ENCODE results near the gene CDRT4. TPM values are rescaled to one million over a fixed set of nuclear protein-coding genes. Genes with fewer than 3 reads are reported as not detected.
A peak's percentile ranks its signal among the peaks of the same experiment; 100 is the strongest.

The CDRT4 gene
- total RNA-seq, 2 experiments from 2014 or later, result 9.6 to 10.6 TPM

DNA sequence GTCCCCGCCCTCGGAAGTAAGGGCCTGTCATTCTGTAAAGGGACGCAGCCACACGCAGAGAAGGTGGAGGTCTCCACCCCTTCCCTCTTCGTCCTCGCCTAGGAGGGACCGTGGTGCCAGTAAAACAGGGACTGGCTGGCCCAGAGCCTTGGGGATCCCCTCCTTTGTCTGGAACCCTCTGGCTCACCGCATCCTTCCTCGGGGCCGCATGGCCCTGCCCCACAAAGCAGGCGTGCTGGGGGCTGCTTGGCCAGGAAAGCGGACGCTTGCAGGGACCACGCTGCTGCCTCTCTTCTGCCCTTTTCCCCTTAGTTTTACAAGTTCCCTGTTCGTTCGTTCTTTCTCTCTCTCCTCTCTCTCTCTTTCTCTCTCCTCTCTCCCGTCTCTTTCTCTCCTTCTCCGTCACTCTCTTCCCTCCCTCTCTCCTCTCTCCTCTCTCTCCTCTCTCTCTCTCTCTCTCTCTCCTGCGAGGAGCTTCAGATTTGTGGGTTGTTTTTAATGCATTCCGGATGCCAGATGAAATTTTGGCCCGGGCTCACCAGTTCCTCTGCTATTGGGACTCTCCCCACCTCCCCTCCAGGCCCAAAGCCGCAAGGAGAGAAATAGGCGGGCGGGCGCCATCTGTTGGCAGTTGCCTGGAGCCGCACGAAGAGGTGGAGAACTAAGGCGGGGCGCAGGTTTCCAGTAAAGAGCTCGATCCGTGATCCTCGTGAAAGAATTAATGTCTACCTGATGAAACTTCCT, 35.1 kb upstream of the CDRT4 start:
- ATAC-seq (ENCODE audit: low read depth) (peak; percentile 80), DNase-seq (peak; percentile 77)
- Mint-ChIP-seq H3K27me3 (no peaks in the 10 kb centered on the region), H3K27ac (peak overlapping the region; percentile 15), H3K4me3 (no peak overlapping the region), H3K4me1 (peaks cover 8% of the 10 kb centered on the region), H3K36me3 (peaks cover 25% of the 10 kb centered on the region), H3K9me3 (no peaks in the 10 kb centered on the region)
- POLR2A ChIA-PET, result interaction anchor here (1.0 kb wide), 1 partner anchor 245 kb away, joined by 4 read pairs; no protein-coding TSS in a partner anchor

DNA sequence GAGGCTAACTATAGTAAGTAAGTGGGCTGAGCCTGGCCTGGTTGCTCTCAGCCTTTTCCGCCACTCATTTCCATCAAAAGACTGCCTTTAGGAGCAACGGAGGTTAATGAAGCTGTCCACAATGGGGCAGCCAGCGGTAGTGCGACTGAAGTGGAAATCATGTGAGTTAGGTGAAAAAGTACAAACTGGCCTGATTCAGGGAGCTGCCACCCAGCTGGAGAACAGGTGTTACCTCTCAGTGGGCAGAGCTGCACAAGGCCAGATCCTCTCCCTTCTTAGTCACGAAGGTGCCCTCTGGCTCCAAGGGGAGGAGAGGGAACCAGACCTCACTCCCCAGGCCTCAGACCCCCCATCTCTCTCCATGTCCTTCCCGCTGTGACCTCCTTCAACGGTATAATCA, 34.4 kb upstream of the CDRT4 start:
- Mint-ChIP-seq H3K27me3 (no peaks in the 10 kb centered on the region), H3K27ac (no peak overlapping the region), H3K9me3 (no peaks in the 10 kb centered on the region), H3K36me3 (peaks cover 27% of the 10 kb centered on the region), H3K4me1 (peaks cover 9% of the 10 kb centered on the region), H3K4me3 (no peak overlapping the region)
- POLR2A ChIA-PET, result no interaction called here
- DNase-seq (no peak), ATAC-seq (ENCODE audit: low read depth) (no peak)

- H3K36me3 Mint-ChIP-seq, result peaks cover 24% of the 10 kb centered on the region
- POLR2A ChIA-PET, result no interaction called here
- H3K9me3 Mint-ChIP-seq, result no peaks in the 10 kb centered on the region
- ATAC-seq (ENCODE audit: low read depth) (no peak), DNase-seq (no peak)
- H3K27ac Mint-ChIP-seq, result no peak overlapping the region
- H3K4me1 Mint-ChIP-seq, result peaks cover 9% of the 10 kb centered on the region
- no peak overlapping the region for H3K4me3 Mint-ChIP-seq
- no peaks in the 10 kb centered on the region for H3K27me3 Mint-ChIP-seq
Measured at GRCh38 chr17:15501282-15501681, 33.9 kb upstream of the CDRT4 start.

GRCh38 chr17:15498107-15498506, 30.7 kb upstream of the CDRT4 start:
- no peak for ATAC-seq (ENCODE audit: low read depth)
- Mint-ChIP-seq H3K9me3 (no peaks in the 10 kb centered on the region), H3K36me3 (peaks cover 30% of the 10 kb centered on the region), H3K4me3 (no peak overlapping the region), H3K4me1 (peaks cover 5% of the 10 kb centered on the region), H3K27ac (no peak overlapping the region), H3K27me3 (no peaks in the 10 kb centered on the region)
- POLR2A ChIA-PET, result no interaction called here
- DNase-seq, result no peak

GRCh38 chr17:15496735-15497670, 29.6 kb upstream of the CDRT4 start:
- Mint-ChIP-seq H3K4me1 (peaks cover 1% of the 10 kb centered on the region), H3K9me3 (no peaks in the 10 kb centered on the region), H3K4me3 (no peak overlapping the region), H3K36me3 (peaks cover 28% of the 10 kb centered on the region), H3K27ac (no peak overlapping the region), H3K27me3 (no peaks in the 10 kb centered on the region)
- ATAC-seq (ENCODE audit: low read depth) (no peak), DNase-seq (no peak)
- POLR2A ChIA-PET, result no interaction called here

DNA sequence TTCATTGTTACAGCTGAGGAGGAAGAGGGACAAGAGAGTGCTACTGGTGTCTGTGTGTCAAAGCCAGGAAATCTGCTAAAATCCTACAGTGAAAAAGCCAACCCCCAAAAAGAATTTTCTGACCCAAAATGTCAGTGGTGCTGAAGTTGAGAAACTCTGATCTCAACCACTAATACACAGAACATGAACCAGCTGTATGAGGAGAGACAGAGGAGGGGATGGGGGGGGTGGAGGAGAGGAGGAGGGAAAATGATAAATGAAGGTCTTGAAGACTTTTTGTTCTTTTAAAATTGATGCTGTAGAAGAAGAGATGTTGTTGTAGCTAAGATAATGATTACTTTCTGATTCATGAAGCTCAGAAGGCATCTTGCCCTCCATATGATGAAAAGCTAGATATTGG, 27.4 kb upstream of the CDRT4 start:
- H3K9me3 Mint-ChIP-seq, result no peaks in the 10 kb centered on the region
- no peaks in the 10 kb centered on the region for H3K27me3 Mint-ChIP-seq
- POLR2A ChIA-PET, result no interaction called here
- H3K4me1 Mint-ChIP-seq, result peaks cover 8% of the 10 kb centered on the region
- ATAC-seq (ENCODE audit: low read depth) (no peak), DNase-seq (no peak)
- H3K4me3 Mint-ChIP-seq, result no peak overlapping the region
- H3K27ac Mint-ChIP-seq, result no peak overlapping the region
- peaks cover 16% of the 10 kb centered on the region for H3K36me3 Mint-ChIP-seq

GRCh38 chr17:15493693-15494035, 26.2 kb upstream of the CDRT4 start:
- no peak for DNase-seq
- no peaks in the 10 kb centered on the region for H3K27me3 Mint-ChIP-seq
- no peak overlapping the region for H3K27ac Mint-ChIP-seq
- peaks cover 8% of the 10 kb centered on the region for H3K4me1 Mint-ChIP-seq
- H3K9me3 Mint-ChIP-seq, result no peaks in the 10 kb centered on the region
- ATAC-seq (ENCODE audit: low read depth), result no peak
- POLR2A ChIA-PET, result no interaction called here
- no peak overlapping the region for H3K4me3 Mint-ChIP-seq
- H3K36me3 Mint-ChIP-seq, result peaks cover 15% of the 10 kb centered on the region

- Mint-ChIP-seq H3K27me3 (no peaks in the 10 kb centered on the region), H3K4me1 (peaks cover 8% of the 10 kb centered on the region), H3K27ac (no peak overlapping the region), H3K9me3 (no peaks in the 10 kb centered on the region), H3K4me3 (no peak overlapping the region), H3K36me3 (peaks cover 19% of the 10 kb centered on the region)
- ATAC-seq (ENCODE audit: low read depth) (no peak), DNase-seq (no peak)
- POLR2A ChIA-PET, result no interaction called here
Measured at GRCh38 chr17:15492791-15493692, 25.6 kb upstream of the CDRT4 start.

DNA sequence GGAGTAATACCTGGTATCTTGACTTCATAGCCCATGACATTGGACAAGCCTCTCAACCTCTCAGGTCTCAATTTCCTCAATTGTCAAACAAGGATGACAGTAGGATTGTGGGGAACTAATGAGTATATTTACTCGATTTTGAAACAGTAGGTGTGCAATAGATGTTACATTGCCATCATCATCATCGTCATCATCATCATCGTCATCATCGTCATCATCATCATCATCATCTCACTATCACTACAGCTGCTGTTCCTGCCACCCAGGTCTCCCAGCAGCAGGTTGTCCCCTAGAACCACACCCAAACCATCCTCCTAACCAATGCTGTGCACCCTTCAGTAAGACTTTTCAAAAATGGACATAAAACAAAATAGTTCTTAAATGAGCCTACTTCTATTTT, 24.8 kb upstream of the CDRT4 start:
- Mint-ChIP-seq H3K27ac (no peak overlapping the region), H3K4me3 (no peak overlapping the region), H3K27me3 (no peaks in the 10 kb centered on the region), H3K9me3 (no peaks in the 10 kb centered on the region), H3K4me1 (peaks cover 8% of the 10 kb centered on the region), H3K36me3 (peaks cover 19% of the 10 kb centered on the region)
- POLR2A ChIA-PET, result no interaction called here
- ATAC-seq (ENCODE audit: low read depth) (no peak), DNase-seq (no peak)

- POLR2A ChIA-PET, result no interaction called here
- DNase-seq (no peak), ATAC-seq (ENCODE audit: low read depth) (no peak)
- peaks cover 12% of the 10 kb centered on the region for H3K36me3 Mint-ChIP-seq
- H3K4me3 Mint-ChIP-seq, result no peak overlapping the region
- no peaks in the 10 kb centered on the region for H3K9me3 Mint-ChIP-seq
- peaks cover 7% of the 10 kb centered on the region for H3K4me1 Mint-ChIP-seq
- no peaks in the 10 kb centered on the region for H3K27me3 Mint-ChIP-seq
- no peak overlapping the region for H3K27ac Mint-ChIP-seq
Measured at GRCh38 chr17:15490634-15491261, 23.3 kb upstream of the CDRT4 start.

GRCh38 chr17:15488557-15488956, 21.1 kb upstream of the CDRT4 start:
- Mint-ChIP-seq H3K4me3 (no peak overlapping the region), H3K4me1 (peaks cover 7% of the 10 kb centered on the region), H3K27ac (no peak overlapping the region), H3K27me3 (no peaks in the 10 kb centered on the region), H3K36me3 (peaks cover 11% of the 10 kb centered on the region), H3K9me3 (no peaks in the 10 kb centered on the region)
- no peak for DNase-seq
- no peak for ATAC-seq (ENCODE audit: low read depth)
- POLR2A ChIA-PET, result no interaction called here

DNA sequence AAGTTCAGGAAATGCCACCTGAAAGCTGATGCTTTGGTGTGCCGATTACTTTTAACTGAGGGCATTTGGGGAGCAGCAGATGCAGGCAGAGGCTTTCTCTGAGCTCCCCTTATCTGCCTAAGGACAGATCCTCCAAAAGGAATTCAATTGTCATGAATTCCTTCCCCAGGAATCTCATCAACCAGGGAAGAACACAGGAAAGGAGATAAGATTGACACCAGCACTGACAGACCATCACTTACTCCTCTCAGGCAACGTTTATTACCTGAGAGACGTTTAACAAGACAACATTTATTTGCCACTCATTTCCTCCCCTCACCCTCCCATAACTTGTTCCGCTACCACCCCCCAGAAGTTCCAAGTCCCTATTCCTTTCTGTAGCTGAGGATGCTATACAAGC, 17.6 kb upstream of the CDRT4 start:
- no peaks in the 10 kb centered on the region for H3K27me3 Mint-ChIP-seq
- POLR2A ChIA-PET, result no interaction called here
- peaks cover 12% of the 10 kb centered on the region for H3K36me3 Mint-ChIP-seq
- H3K4me1 Mint-ChIP-seq, result no peaks in the 10 kb centered on the region
- DNase-seq, result no peak
- ATAC-seq (ENCODE audit: low read depth), result no peak
- no peak overlapping the region for H3K27ac Mint-ChIP-seq
- no peak overlapping the region for H3K4me3 Mint-ChIP-seq
- H3K9me3 Mint-ChIP-seq, result no peaks in the 10 kb centered on the region

DNA sequence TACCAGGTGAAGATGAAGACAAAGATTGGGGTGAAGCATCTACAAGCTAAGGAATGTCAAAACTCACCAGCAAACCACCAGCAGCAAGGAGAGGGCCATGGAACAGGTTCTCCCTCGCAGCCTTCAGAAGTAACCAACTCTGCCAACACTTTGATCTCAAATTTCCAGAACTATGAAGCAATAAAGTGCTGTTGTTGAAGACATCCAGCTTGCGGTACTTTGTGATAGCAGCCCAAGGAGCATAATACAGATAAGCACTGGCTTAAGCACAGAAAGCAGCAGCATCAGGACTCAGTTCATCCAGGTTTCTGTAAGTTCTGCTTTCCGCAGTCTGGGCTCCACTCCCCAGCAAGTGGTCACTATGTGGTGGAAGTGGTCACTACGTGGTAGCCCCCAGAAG, 16.0 kb upstream of the CDRT4 start:
- peaks cover 6% of the 10 kb centered on the region for H3K4me1 Mint-ChIP-seq
- POLR2A ChIA-PET, result no interaction called here
- no peak for DNase-seq
- H3K27me3 Mint-ChIP-seq, result no peaks in the 10 kb centered on the region
- no peak for ATAC-seq (ENCODE audit: low read depth)
- H3K36me3 Mint-ChIP-seq, result peaks cover 11% of the 10 kb centered on the region
- H3K4me3 Mint-ChIP-seq, result no peak overlapping the region
- H3K27ac Mint-ChIP-seq, result no peak overlapping the region
- H3K9me3 Mint-ChIP-seq, result no peaks in the 10 kb centered on the region

Data from activated naive CD8-positive, alpha-beta T cell treated with anti-CD3 and anti-CD28 coated beads, Interleukin-2, amount 10 ng/mL, durations not matched to agents 7 days and 5 days (primary cell).